ENCODE results near the gene C19orf12. TPM values are rescaled to one million over a fixed set of nuclear protein-coding genes. Genes with fewer than 3 reads are reported as not detected.
A peak's percentile ranks its signal among the peaks of the same experiment; 100 is the strongest.

C19orf12 gene
- total RNA-seq = 9.0 and 9.7 TPM in 2 replicates

GRCh38 chr19:29714953-29715700 lies at the start of gene C19orf12:
C19orf12 (minus strand) TSS chr19:29715261; CDS start chr19:29708413, 6,848 bp downstream.
- DNase-seq (ENCODE audit: low read depth) (no peak), FAIRE-seq (no peak)
- H3K4me3 ChIP-seq (ENCODE audit: low read depth, low read length) = peak within 1 kb of the TSS; percentile 71
- H3K36me3 ChIP-seq (ENCODE audit: control insufficient read depth, insufficient read depth, low read length) = no peaks in the 10 kb centered on the region
- TF ChIP-seq CTCF (IDR thresholded peaks at IDR 0.05; ENCODE audit: insufficient read depth, low read length, severe bottlenecking) = no peak
- no peaks in the 10 kb centered on the region for H3K27me3 ChIP-seq (ENCODE audit: control insufficient read depth, insufficient read depth, low read length)

GRCh38 chr19:29764361-29764760 lies 49.3 kb upstream of the C19orf12 start:
- FAIRE-seq = no peak
- no peaks in the 10 kb centered on the region for H3K27me3 ChIP-seq (ENCODE audit: control insufficient read depth, insufficient read depth, low read length)
- DNase-seq (ENCODE audit: low read depth) = no peak
- no peak overlapping the region for H3K4me3 ChIP-seq (ENCODE audit: low read depth, low read length)
- TF ChIP-seq CTCF (IDR thresholded peaks at IDR 0.05; ENCODE audit: insufficient read depth, low read length, severe bottlenecking) = no peak
- no peaks in the 10 kb centered on the region for H3K36me3 ChIP-seq (ENCODE audit: control insufficient read depth, insufficient read depth, low read length)

- no peaks in the 10 kb centered on the region for H3K27me3 ChIP-seq (ENCODE audit: control insufficient read depth, insufficient read depth, low read length)
- DNase-seq (ENCODE audit: low read depth) = no peak
Measured at GRCh38 chr19:29763196-29763595, 48.1 kb upstream of the C19orf12 start.

GRCh38 chr19:29761575-29762232 lies 46.6 kb upstream of the C19orf12 start:
- no peak for DNase-seq (ENCODE audit: low read depth)
- no peak for FAIRE-seq
- Histone ChIP-seq H3K4me3 (ENCODE audit: low read depth, low read length) (no peak overlapping the region), H3K36me3 (ENCODE audit: control insufficient read depth, insufficient read depth, low read length) (no peaks in the 10 kb centered on the region), H3K27me3 (ENCODE audit: control insufficient read depth, insufficient read depth, low read length) (no peaks in the 10 kb centered on the region)
- TF ChIP-seq CTCF (IDR thresholded peaks at IDR 0.05; ENCODE audit: insufficient read depth, low read length, severe bottlenecking) = no peak

More at GRCh38 chr19:29763196-29763595, 48.1 kb upstream of the C19orf12 start:
- TF ChIP-seq CTCF (IDR thresholded peaks at IDR 0.05; ENCODE audit: insufficient read depth, low read length, severe bottlenecking) = no peak
- H3K4me3 ChIP-seq (ENCODE audit: low read depth, low read length) = no peak overlapping the region
- no peak for FAIRE-seq
- H3K36me3 ChIP-seq (ENCODE audit: control insufficient read depth, insufficient read depth, low read length) = no peaks in the 10 kb centered on the region

GRCh38 chr19:29760752-29761502 lies 45.9 kb upstream of the C19orf12 start:
- Histone ChIP-seq H3K4me3 (ENCODE audit: low read depth, low read length) (no peak overlapping the region), H3K27me3 (ENCODE audit: control insufficient read depth, insufficient read depth, low read length) (no peaks in the 10 kb centered on the region), H3K36me3 (ENCODE audit: control insufficient read depth, insufficient read depth, low read length) (no peaks in the 10 kb centered on the region)
- no peak for FAIRE-seq
- TF ChIP-seq CTCF (IDR thresholded peaks at IDR 0.05; ENCODE audit: insufficient read depth, low read length, severe bottlenecking) = no peak
- DNase-seq (ENCODE audit: low read depth) = no peak
